ENCODE measurements around the gene BAX. TPM values are rescaled to one million over a fixed set of nuclear protein-coding genes. Genes with fewer than 3 reads are reported as not detected.

The BAX gene
- total and polyA plus RNA-seq, 9 of the 15 experiments (the other 6 are each of a cell fraction or from before 2014, with no cell fraction given) = 3.2 to 95.4 (median 44.5) TPM

- TF ChIP-seq ZNF280A (IDR thresholded peaks at IDR 0.05; ENCODE audit: low read depth, partially characterized antibody) (no peak), NCOR1 (IDR thresholded peaks at IDR 0.05) (no peak), SOX6 (IDR thresholded peaks at IDR 0.05) (no peak), ZNF212 (CRISPR knock-in tag; IDR thresholded peaks at IDR 0.05) (no peak), PRMT5 (CRISPR knock-in tag; IDR thresholded peaks at IDR 0.05) (no peak), FOXJ3 (CRISPR knock-in tag; IDR thresholded peaks at IDR 0.05) (no peak), ZHX1 (conservative IDR thresholded peaks at IDR 0.05; ENCODE audit: low read length) (no peak), RERE (CRISPR knock-in tag; IDR thresholded peaks at IDR 0.05; ENCODE audit: borderline replicate concordance) (no peak), IFI16 (CRISPR knock-in tag; IDR thresholded peaks at IDR 0.05) (no peak), MLLT1 (IDR thresholded peaks at IDR 0.05) (peak in 1 of 2 experiments; percentile 47; a peak in 2 of 4 replicates), MYC (IDR thresholded peaks at IDR 0.05; ENCODE audit: low read depth, low read length) (peak; percentile 91), MYC (CRISPR knock-in tag; IDR thresholded peaks at IDR 0.05; ENCODE audit: borderline replicate concordance, low read depth) (no peak), ELF2 (CRISPR knock-in tag; IDR thresholded peaks at IDR 0.05) (no peak)
These were observed 38.7 kb downstream of the BAX start, which contains the start of the genes GYS1 and RUVBL2 (continued) for GRCh38 chr19:48993175-48994034.
